Stimulated activated CD4-positive, alpha-beta T cell treated with anti-CD3 and anti-CD28 coated beads, TNF-alpha, amount 100 ng/mL, for 4 hours (primary cell): ENCODE measurements around the gene GNG14.
"Not testable (repeated sequence)": the region's sequence is repeated elsewhere in the genome, so short reads cannot be mapped to it uniquely, and the experiment has no call there.

Source experiments
- DNase-seq, 3 experiments: peaks; one replicate each; pipeline ENCODE4 v3.0.0-alpha.2; 2020; ENCODE audit warnings: low read depth in 3 of 3

Gene GNG14

GRCh38 chr19:12723641-12724426 lies 36.0 kb downstream of the GNG14 start, which contains the start of gene TNPO2:
Gene TNPO2 (minus strand): TSS chr19:12723932. CDS start chr19:12720977, 2,955 bp downstream.
- DNase-seq: peak; percentile 38 to 63 (median 62)

GRCh38 chr19:12725612-12726011 lies 37.8 kb downstream of the GNG14 start:
- DNase-seq: not testable (repeated sequence)

- no peak for DNase-seq
These were observed 39.2 kb downstream of the GNG14 start for GRCh38 chr19:12726988-12727316.

GRCh38 chr19:12727745-12728433 lies 40.1 kb downstream of the GNG14 start:
- no peak for DNase-seq

GRCh38 chr19:12730064-12730463 lies 42.3 kb downstream of the GNG14 start:
- no peak for DNase-seq

- DNase-seq: no peak
These were observed 43.5 kb downstream of the GNG14 start for GRCh38 chr19:12731337-12731736.

GRCh38 chr19:12733369-12734214 lies 45.8 kb downstream of the GNG14 start:
- DNase-seq: no peak

GRCh38 chr19:12736995-12737834 lies 49.4 kb downstream of the GNG14 start, which contains the start of gene GET3:
Gene GET3 (plus strand): TSS chr19:12737497. CDS start chr19:12737506, 9 bp downstream.
- DNase-seq: peak in 2 of 3 experiments; percentile 57 to 60

- no peak for DNase-seq
These were observed 50.1 kb downstream of the GNG14 start for GRCh38 chr19:12737835-12738351.
